Karpas-422 (cell line): ENCODE measurements around the gene MARCO. TPM values are rescaled to one million over a fixed set of nuclear protein-coding genes. Genes with fewer than 3 reads are reported as not detected.

Source experiments
- DNase-seq: peaks from one replicate; pipeline ENCODE4 v3.0.0-alpha.2; 2015
- H2AFZ ChIP-seq: fragments of 200-600 bp; sonication (generic); 2 replicates; pipeline ENCODE4 v1.6.1; 2014; ENCODE audit warnings: antibody characterized with exemption, low read length, mixed read lengths
- H3K27ac ChIP-seq: fragments of 200-600 bp; sonication (generic); 2 replicates; pipeline ENCODE4 v1.5.1; 2014; ENCODE audit warnings: mild to moderate bottlenecking, low read length, moderate library complexity
- H3K27me3 ChIP-seq: fragments of 200-600 bp; sonication (generic); 2 replicates; pipeline ENCODE4 v1.6.1; 2014; ENCODE audit warnings: low read length, mixed read lengths
- H3K36me3 ChIP-seq: fragments of 200-600 bp; sonication (generic); 2 replicates; pipeline ENCODE4 v1.6.1; 2014; ENCODE audit warnings: low read length, mixed read lengths; ENCODE audit not compliant: insufficient read depth
- H3K4me1 ChIP-seq: fragments of 200-600 bp; sonication (generic); 2 replicates; pipeline ENCODE4 v1.6.1; 2014; ENCODE audit warnings: mild to moderate bottlenecking, low read length, mixed read lengths
- H3K4me2 ChIP-seq: fragments of 200-600 bp; sonication (generic); 2 replicates; pipeline ENCODE4 v1.6.1; 2014; ENCODE audit warnings: low read length, low read depth, mild to moderate bottlenecking; ENCODE audit not compliant: poor library complexity, severe bottlenecking
- H3K4me3 ChIP-seq: fragments of 200-600 bp; sonication (generic); 2 replicates; pipeline ENCODE4 v1.5.1; 2014; ENCODE audit warnings: mild to moderate bottlenecking, antibody characterized with exemption, low read length, mixed read lengths
- H3K79me2 ChIP-seq: fragments of 200-600 bp; sonication (generic); 2 replicates; pipeline ENCODE4 v1.6.1; 2014; ENCODE audit warnings: mild to moderate bottlenecking, low read length, mixed read lengths
- H3K9ac ChIP-seq: fragments of 200-600 bp; sonication (generic); 2 replicates; pipeline ENCODE4 v1.6.0; 2014; ENCODE audit warnings: low read length
- H3K9me2 ChIP-seq: fragments of 200-600 bp; sonication (generic), shearing (Covaris generic); replicated peaks from 2 replicates; pipeline ENCODE4 v1.6.0; 2014; ENCODE audit warnings: mild to moderate bottlenecking, low read length, moderate library complexity; ENCODE audit not compliant: insufficient read depth
- H3K9me3 ChIP-seq: fragments of 300-700, 200-600 bp; sonication (generic); 2 replicates; pipeline ENCODE4 v1.6.1; 2014; ENCODE audit warnings: low read length, mixed read lengths
- H4K20me1 ChIP-seq: fragments of 200-600 bp; sonication (generic); 2 replicates; pipeline ENCODE4 v1.6.1; 2014; ENCODE audit warnings: mild to moderate bottlenecking, antibody characterized with exemption, low read length, low read depth; ENCODE audit not compliant: insufficient read depth
- total RNA-seq: library from RNA; depleted of rRNA; stranded (reverse); fragments of >200 nt; shearing (Covaris generic); gene quantifications from 2 replicates; pipeline ENCODE4 v1.2.3, GENCODE V29; 2014; ENCODE audit warnings: low replicate concordance

MARCO gene
- total RNA-seq, 1 experiment from 2014 or later, result not detected

- H3K9me3 ChIP-seq, result no peaks in the 10 kb centered on the region
- no peak overlapping the region for H3K4me2 ChIP-seq
- no peaks in the 10 kb centered on the region for H3K9me2 ChIP-seq
- no peak overlapping the region for H2AFZ ChIP-seq
- no peaks in the 10 kb centered on the region for H3K27me3 ChIP-seq
- H3K4me1 ChIP-seq, result no peaks in the 10 kb centered on the region
- no peak overlapping the region for H3K9ac ChIP-seq
- no peak overlapping the region for H3K4me3 ChIP-seq
- no peaks in the 10 kb centered on the region for H3K79me2 ChIP-seq
- no peaks in the 10 kb centered on the region for H3K36me3 ChIP-seq
- no peaks in the 10 kb centered on the region for H4K20me1 ChIP-seq
- no peak overlapping the region for H3K27ac ChIP-seq
- no peak for DNase-seq
Observed at GRCh38 chr2:118975133-118975532, 33.1 kb downstream of the MARCO start.

- H3K9ac ChIP-seq, result no peak overlapping the region
- H3K27ac ChIP-seq, result no peak overlapping the region
- no peaks in the 10 kb centered on the region for H3K4me1 ChIP-seq
- H3K4me2 ChIP-seq, result no peak overlapping the region
- no peaks in the 10 kb centered on the region for H3K27me3 ChIP-seq
- no peaks in the 10 kb centered on the region for H3K9me2 ChIP-seq
- H3K36me3 ChIP-seq, result no peaks in the 10 kb centered on the region
- H2AFZ ChIP-seq, result no peak overlapping the region
- H3K9me3 ChIP-seq, result no peaks in the 10 kb centered on the region
- H3K79me2 ChIP-seq, result no peaks in the 10 kb centered on the region
- H4K20me1 ChIP-seq, result no peaks in the 10 kb centered on the region
- DNase-seq, result no peak
- H3K4me3 ChIP-seq, result no peak overlapping the region
Observed at GRCh38 chr2:118978064-118978463, 36.1 kb downstream of the MARCO start.

- Histone ChIP-seq H3K79me2 (no peaks in the 10 kb centered on the region), H2AFZ (no peak overlapping the region), H3K4me2 (no peak overlapping the region), H3K4me3 (no peak overlapping the region), H3K36me3 (no peaks in the 10 kb centered on the region), H4K20me1 (no peaks in the 10 kb centered on the region), H3K9me3 (no peaks in the 10 kb centered on the region), H3K27me3 (no peaks in the 10 kb centered on the region), H3K4me1 (no peaks in the 10 kb centered on the region), H3K27ac (no peak overlapping the region), H3K9me2 (no peaks in the 10 kb centered on the region), H3K9ac (no peak overlapping the region)
- DNase-seq, result no peak
Observed at GRCh38 chr2:118979152-118979861, 37.3 kb downstream of the MARCO start.

- no peaks in the 10 kb centered on the region for H3K36me3 ChIP-seq
- no peak overlapping the region for H3K27ac ChIP-seq
- no peaks in the 10 kb centered on the region for H3K27me3 ChIP-seq
- H3K4me1 ChIP-seq, result no peaks in the 10 kb centered on the region
- no peak overlapping the region for H3K9ac ChIP-seq
- H3K79me2 ChIP-seq, result no peaks in the 10 kb centered on the region
- no peak overlapping the region for H2AFZ ChIP-seq
- H3K9me3 ChIP-seq, result no peaks in the 10 kb centered on the region
- no peak overlapping the region for H3K4me3 ChIP-seq
- DNase-seq, result no peak
- no peaks in the 10 kb centered on the region for H4K20me1 ChIP-seq
- no peaks in the 10 kb centered on the region for H3K9me2 ChIP-seq
- no peak overlapping the region for H3K4me2 ChIP-seq
Observed at GRCh38 chr2:118980022-118980421, 38.0 kb downstream of the MARCO start.

GRCh38 chr2:118980573-118980972 lies 38.6 kb downstream of the MARCO start:
- H3K4me2 ChIP-seq, result no peak overlapping the region
- DNase-seq, result no peak
- no peaks in the 10 kb centered on the region for H3K9me2 ChIP-seq
- no peaks in the 10 kb centered on the region for H4K20me1 ChIP-seq
- no peaks in the 10 kb centered on the region for H3K9me3 ChIP-seq
- no peak overlapping the region for H3K4me3 ChIP-seq
- H3K27me3 ChIP-seq, result no peaks in the 10 kb centered on the region
- H3K9ac ChIP-seq, result no peak overlapping the region
- H3K4me1 ChIP-seq, result no peaks in the 10 kb centered on the region
- H3K79me2 ChIP-seq, result no peaks in the 10 kb centered on the region
- no peak overlapping the region for H2AFZ ChIP-seq
- no peak overlapping the region for H3K27ac ChIP-seq
- H3K36me3 ChIP-seq, result no peaks in the 10 kb centered on the region

- no peaks in the 10 kb centered on the region for H3K4me1 ChIP-seq
- no peak overlapping the region for H3K27ac ChIP-seq
Observed at GRCh38 chr2:118981632-118982031, 39.6 kb downstream of the MARCO start.

GRCh38 chr2:118982039-118982438 lies 40.0 kb downstream of the MARCO start:
- no peak for DNase-seq
- Histone ChIP-seq H3K9me2 (no peaks in the 10 kb centered on the region), H4K20me1 (no peaks in the 10 kb centered on the region), H3K4me3 (no peak overlapping the region), H3K36me3 (no peaks in the 10 kb centered on the region), H3K9me3 (no peaks in the 10 kb centered on the region), H3K27ac (no peak overlapping the region), H3K27me3 (no peaks in the 10 kb centered on the region), H2AFZ (no peak overlapping the region), H3K9ac (no peak overlapping the region), H3K4me1 (no peaks in the 10 kb centered on the region), H3K4me2 (no peak overlapping the region), H3K79me2 (no peaks in the 10 kb centered on the region)

More at GRCh38 chr2:118981632-118982031, 39.6 kb downstream of the MARCO start:
- Histone ChIP-seq H2AFZ (no peak overlapping the region), H3K4me2 (no peak overlapping the region), H3K9me2 (no peaks in the 10 kb centered on the region), H3K9me3 (no peaks in the 10 kb centered on the region), H3K79me2 (no peaks in the 10 kb centered on the region), H3K36me3 (no peaks in the 10 kb centered on the region), H3K9ac (no peak overlapping the region), H4K20me1 (no peaks in the 10 kb centered on the region), H3K4me3 (no peak overlapping the region), H3K27me3 (no peaks in the 10 kb centered on the region)
- no peak for DNase-seq

- H3K9me2 ChIP-seq, result no peaks in the 10 kb centered on the region
- H2AFZ ChIP-seq, result no peak overlapping the region
- H3K27ac ChIP-seq, result no peak overlapping the region
- H4K20me1 ChIP-seq, result no peaks in the 10 kb centered on the region
- H3K4me2 ChIP-seq, result no peak overlapping the region
- H3K9me3 ChIP-seq, result no peaks in the 10 kb centered on the region
- no peak overlapping the region for H3K9ac ChIP-seq
- H3K36me3 ChIP-seq, result no peaks in the 10 kb centered on the region
- no peak overlapping the region for H3K4me3 ChIP-seq
- H3K4me1 ChIP-seq, result no peaks in the 10 kb centered on the region
- H3K27me3 ChIP-seq, result no peaks in the 10 kb centered on the region
- H3K79me2 ChIP-seq, result no peaks in the 10 kb centered on the region
- no peak for DNase-seq
Observed at GRCh38 chr2:118983133-118983532, 41.1 kb downstream of the MARCO start.
